MM.1S (cell line): Measurements from ENCODE around the gene SSX2IP.

ENCODE experiments used
- DNase-seq: peaks from one replicate; pipeline ENCODE4 v3.0.0-alpha.2; 2015
- H2AFZ ChIP-seq: fragments of 300-600 bp; sonication (generic); 2 replicates; pipeline ENCODE4 v1.6.0; 2016; ENCODE audit warnings: antibody characterized with exemption, low read length
- H3F3A ChIP-seq: fragments of 300-600 bp; sonication (generic); 2 replicates; pipeline ENCODE4 v1.6.1; 2016; ENCODE audit warnings: mild to moderate bottlenecking, antibody characterized with exemption, low read length, moderate library complexity, mixed read lengths; ENCODE audit not compliant: insufficient read depth
- H3K27ac ChIP-seq: fragments of 300-600 bp; sonication (generic); 2 replicates; pipeline ENCODE4 v1.5.1; 2016; ENCODE audit warnings: mild to moderate bottlenecking, low read length
- H3K27me3 ChIP-seq: fragments of 300-600 bp; sonication (generic); replicated peaks from 2 replicates; pipeline ENCODE4 v1.6.0; 2016; ENCODE audit warnings: low read length; ENCODE audit not compliant: insufficient read depth
- H3K36me3 ChIP-seq: fragments of 300-600 bp; sonication (generic); replicated peaks from 2 replicates; pipeline ENCODE4 v1.6.1; 2016; ENCODE audit warnings: mild to moderate bottlenecking, low read length, mixed read lengths; ENCODE audit not compliant: insufficient read depth
- H3K4me1 ChIP-seq: fragments of 300-600 bp; sonication (generic); 2 replicates; pipeline ENCODE4 v1.6.1; 2016; ENCODE audit warnings: low read length, mixed read lengths
- H3K4me2 ChIP-seq: fragments of 300-600 bp; sonication (generic); 2 replicates; pipeline ENCODE4 v1.6.0; 2016; ENCODE audit warnings: low read depth, low read length
- H3K4me3 ChIP-seq: fragments of 300-600 bp; sonication (generic); 2 replicates; pipeline ENCODE4 v1.5.1; 2016; ENCODE audit warnings: low read length, mixed read lengths
- H3K79me2 ChIP-seq: fragments of 300-600 bp; sonication (generic); 2 replicates; pipeline ENCODE4 v1.6.1; 2016; ENCODE audit warnings: mixed run types, low read length, mixed read lengths
- H3K9ac ChIP-seq: fragments of 300-600 bp; sonication (generic); 2 replicates; pipeline ENCODE4 v1.6.1; 2016; ENCODE audit warnings: low read length, mixed read lengths
- H3K9me2 ChIP-seq: fragments of 300-600 bp; sonication (generic); replicated peaks from 2 replicates; pipeline ENCODE4 v1.6.1; 2016; ENCODE audit warnings: mild to moderate bottlenecking, low read length, mixed read lengths; ENCODE audit not compliant: insufficient read depth
- H3K9me3 ChIP-seq: fragments of 300-600 bp; sonication (generic); replicated peaks from 2 replicates; pipeline ENCODE4 v1.6.1; 2016; ENCODE audit warnings: mild to moderate bottlenecking, low read length, mixed read lengths; ENCODE audit not compliant: insufficient read depth
- H4K20me1 ChIP-seq: fragments of 300-600 bp; sonication (generic); 2 replicates; pipeline ENCODE4 v1.6.1; 2016; ENCODE audit warnings: mild to moderate bottlenecking, low read length, moderate library complexity, mixed read lengths; ENCODE audit not compliant: insufficient read depth
- EZH2 ChIP-seq: fragments of 300-600 bp; sonication (generic); optimal IDR thresholded peaks from 2 replicates; pipeline ENCODE3; 2017; ENCODE audit warnings: low read depth, mild to moderate bottlenecking, antibody characterized with exemption, low read length, mixed read lengths
- EZH2phosphoT487 ChIP-seq: fragments of 300-600 bp; sonication (generic); IDR thresholded peaks from 2 replicates; pipeline ENCODE4 v1.6.1; 2018; ENCODE audit warnings: antibody characterized with exemption, low read length
- TF ChIP-seq, protein P1 (sequence below): fragments of 300-600 bp; sonication (generic); IDR thresholded peaks from 2 replicates; pipeline ENCODE4 v1.5.1; 2016; ENCODE audit warnings: antibody characterized with exemption, low read length, mixed read lengths

The SSX2IP gene

GRCh38 chr1:84613026-84613425 is 77.2 kb downstream of the SSX2IP start:
- H3K4me1 ChIP-seq: no peaks in the 10 kb centered on the region
- no peak overlapping the region for H3K4me3 ChIP-seq
- H4K20me1 ChIP-seq: no peaks in the 10 kb centered on the region
- TF ChIP-seq EZH2 (no peak), EZH2phosphoT487 (no peak)
- TF ChIP-seq, protein P1, sequence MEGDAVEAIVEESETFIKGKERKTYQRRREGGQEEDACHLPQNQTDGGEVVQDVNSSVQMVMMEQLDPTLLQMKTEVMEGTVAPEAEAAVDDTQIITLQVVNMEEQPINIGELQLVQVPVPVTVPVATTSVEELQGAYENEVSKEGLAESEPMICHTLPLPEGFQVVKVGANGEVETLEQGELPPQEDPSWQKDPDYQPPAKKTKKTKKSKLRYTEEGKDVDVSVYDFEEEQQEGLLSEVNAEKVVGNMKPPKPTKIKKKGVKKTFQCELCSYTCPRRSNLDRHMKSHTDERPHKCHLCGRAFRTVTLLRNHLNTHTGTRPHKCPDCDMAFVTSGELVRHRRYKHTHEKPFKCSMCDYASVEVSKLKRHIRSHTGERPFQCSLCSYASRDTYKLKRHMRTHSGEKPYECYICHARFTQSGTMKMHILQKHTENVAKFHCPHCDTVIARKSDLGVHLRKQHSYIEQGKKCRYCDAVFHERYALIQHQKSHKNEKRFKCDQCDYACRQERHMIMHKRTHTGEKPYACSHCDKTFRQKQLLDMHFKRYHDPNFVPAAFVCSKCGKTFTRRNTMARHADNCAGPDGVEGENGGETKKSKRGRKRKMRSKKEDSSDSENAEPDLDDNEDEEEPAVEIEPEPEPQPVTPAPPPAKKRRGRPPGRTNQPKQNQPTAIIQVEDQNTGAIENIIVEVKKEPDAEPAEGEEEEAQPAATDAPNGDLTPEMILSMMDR: no peak
- no peak for DNase-seq
- H3K27ac ChIP-seq: no peak overlapping the region
- no peaks in the 10 kb centered on the region for H3K36me3 ChIP-seq
- no peak overlapping the region for H2AFZ ChIP-seq
- H3K9me2 ChIP-seq: no peaks in the 10 kb centered on the region
- no peaks in the 10 kb centered on the region for H3K27me3 ChIP-seq
- H3K79me2 ChIP-seq: no peaks in the 10 kb centered on the region
- no peak overlapping the region for H3K9ac ChIP-seq
- no peak overlapping the region for H3K4me2 ChIP-seq
- H3K9me3 ChIP-seq: no peaks in the 10 kb centered on the region
- no peaks in the 10 kb centered on the region for H3F3A ChIP-seq

DNA sequence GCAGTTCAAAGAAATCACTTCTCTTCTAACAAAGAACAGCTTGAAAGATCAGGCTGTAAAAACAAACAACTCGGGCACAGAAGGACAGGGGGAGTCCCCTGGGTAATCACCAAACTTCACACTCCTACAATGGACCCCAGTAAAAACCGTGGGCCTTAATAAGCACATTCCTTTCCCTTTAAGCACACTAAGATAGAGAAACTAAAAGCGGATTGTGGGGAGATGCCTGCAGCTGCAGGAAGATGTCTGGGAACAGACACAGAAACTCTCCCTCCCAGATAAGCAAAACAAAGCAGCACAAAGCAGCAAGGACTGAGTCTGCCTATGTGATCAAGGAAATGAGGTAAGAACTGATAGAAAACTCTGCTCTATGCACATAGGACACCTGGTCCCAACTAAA is 78.5 kb downstream of the SSX2IP start:
- DNase-seq: peak; percentile 15
- no peaks in the 10 kb centered on the region for H3K4me1 ChIP-seq
- H3K36me3 ChIP-seq: no peaks in the 10 kb centered on the region
- no peaks in the 10 kb centered on the region for H3K27me3 ChIP-seq
- no peak overlapping the region for H3K4me2 ChIP-seq
- no peak overlapping the region for H3K9ac ChIP-seq
- H3K27ac ChIP-seq: peak overlapping the region; percentile 16; the same call in 1 of the 2 replicates
- H3K4me3 ChIP-seq: no peak overlapping the region
- H3F3A ChIP-seq: no peaks in the 10 kb centered on the region
- no peak overlapping the region for H2AFZ ChIP-seq
- no peaks in the 10 kb centered on the region for H3K79me2 ChIP-seq
- H4K20me1 ChIP-seq: no peaks in the 10 kb centered on the region
- TF ChIP-seq, protein P1: no peak
- TF ChIP-seq EZH2phosphoT487 (no peak), EZH2 (no peak)
- no peaks in the 10 kb centered on the region for H3K9me3 ChIP-seq
- no peaks in the 10 kb centered on the region for H3K9me2 ChIP-seq

- no peaks in the 10 kb centered on the region for H3F3A ChIP-seq
- H3K79me2 ChIP-seq: no peaks in the 10 kb centered on the region
- no peak overlapping the region for H3K4me3 ChIP-seq
- DNase-seq: no peak
- H3K4me1 ChIP-seq: no peaks in the 10 kb centered on the region
- no peak overlapping the region for H2AFZ ChIP-seq
- H3K4me2 ChIP-seq: no peak overlapping the region
- H3K9me3 ChIP-seq: no peaks in the 10 kb centered on the region
- no peaks in the 10 kb centered on the region for H3K36me3 ChIP-seq
- H3K9me2 ChIP-seq: no peaks in the 10 kb centered on the region
- H3K9ac ChIP-seq: no peak overlapping the region
- H3K27ac ChIP-seq: no peak overlapping the region
- H4K20me1 ChIP-seq: no peaks in the 10 kb centered on the region
- no peak for TF ChIP-seq EZH2
- TF ChIP-seq EZH2phosphoT487: no peak
- TF ChIP-seq, protein P1: no peak
- no peaks in the 10 kb centered on the region for H3K27me3 ChIP-seq
Measured at GRCh38 chr1:84611091-84611490, 79.2 kb downstream of the SSX2IP start.
